Kidney epithelial cell (primary cell): ENCODE data around the gene SLC28A1. TPM values are rescaled to one million over a fixed set of nuclear protein-coding genes. Genes with fewer than 3 reads are reported as not detected.

Experiments used
- DNase-seq: peaks from one replicate; pipeline ENCODE4 v3.0.0-alpha.2; 2010; ENCODE audit warnings: low read depth
- H3K27me3 ChIP-seq: 2 replicates; pipeline ENCODE4 v1.6.0; 2011; ENCODE audit warnings: low read length; ENCODE audit not compliant: control insufficient read depth, insufficient read depth
- H3K36me3 ChIP-seq: 2 replicates; pipeline ENCODE4 v1.5.1; 2011; ENCODE audit warnings: low read length; ENCODE audit not compliant: control insufficient read depth, insufficient read depth
- H3K4me3 ChIP-seq: 2 replicates; pipeline ENCODE4 v1.5.1; 2011; ENCODE audit warnings: low read depth, mild to moderate bottlenecking, control low read depth, low read length
- total RNA-seq: library from RNA; depleted of rRNA; stranded (reverse); fragments of >200 nt; gene quantifications from 2 replicates; pipeline ENCODE4 v1.2.3, GENCODE V29; 2015
- TF ChIP-seq, protein P1 (sequence below): IDR thresholded peaks from 2 replicates; pipeline ENCODE4 v1.5.1; 2011; ENCODE audit warnings: mild to moderate bottlenecking, moderate library complexity, low read length, control low read depth, inconsistent platforms; ENCODE audit not compliant: insufficient read depth, poor library complexity, severe bottlenecking

SLC28A1 gene
- total RNA-seq, 1 donor from 2014 or later: 0.17 TPM

DNA sequence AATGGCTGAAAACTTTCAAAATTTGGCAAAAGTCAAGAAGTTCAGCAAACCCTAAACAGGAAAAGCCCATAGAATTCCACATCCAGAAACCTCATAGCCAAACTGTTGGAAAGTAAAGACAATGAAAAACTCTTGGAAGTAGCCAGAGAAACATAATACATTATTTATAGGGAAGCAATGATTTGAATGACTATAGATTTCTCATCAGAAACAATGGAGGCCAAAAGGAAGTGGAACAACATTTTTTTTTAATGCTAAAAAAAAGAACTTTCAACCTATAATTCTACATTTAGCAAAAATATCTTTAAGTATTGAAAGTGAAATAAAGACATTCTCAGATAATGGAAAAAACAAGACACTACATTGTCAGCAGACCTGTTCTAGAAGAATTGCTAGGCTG, 37.1 kb upstream of the SLC28A1 start:
- Histone ChIP-seq H3K4me3 (no peak overlapping the region), H3K36me3 (no peaks in the 10 kb centered on the region), H3K27me3 (no peaks in the 10 kb centered on the region)
- no peak for DNase-seq
- TF ChIP-seq, protein P1, sequence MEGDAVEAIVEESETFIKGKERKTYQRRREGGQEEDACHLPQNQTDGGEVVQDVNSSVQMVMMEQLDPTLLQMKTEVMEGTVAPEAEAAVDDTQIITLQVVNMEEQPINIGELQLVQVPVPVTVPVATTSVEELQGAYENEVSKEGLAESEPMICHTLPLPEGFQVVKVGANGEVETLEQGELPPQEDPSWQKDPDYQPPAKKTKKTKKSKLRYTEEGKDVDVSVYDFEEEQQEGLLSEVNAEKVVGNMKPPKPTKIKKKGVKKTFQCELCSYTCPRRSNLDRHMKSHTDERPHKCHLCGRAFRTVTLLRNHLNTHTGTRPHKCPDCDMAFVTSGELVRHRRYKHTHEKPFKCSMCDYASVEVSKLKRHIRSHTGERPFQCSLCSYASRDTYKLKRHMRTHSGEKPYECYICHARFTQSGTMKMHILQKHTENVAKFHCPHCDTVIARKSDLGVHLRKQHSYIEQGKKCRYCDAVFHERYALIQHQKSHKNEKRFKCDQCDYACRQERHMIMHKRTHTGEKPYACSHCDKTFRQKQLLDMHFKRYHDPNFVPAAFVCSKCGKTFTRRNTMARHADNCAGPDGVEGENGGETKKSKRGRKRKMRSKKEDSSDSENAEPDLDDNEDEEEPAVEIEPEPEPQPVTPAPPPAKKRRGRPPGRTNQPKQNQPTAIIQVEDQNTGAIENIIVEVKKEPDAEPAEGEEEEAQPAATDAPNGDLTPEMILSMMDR: no peak

GRCh38 chr15:84852212-84852611, 32.2 kb upstream of the SLC28A1 start:
- TF ChIP-seq, protein P1: no peak
- H3K36me3 ChIP-seq: peaks cover 2% of the 10 kb centered on the region
- DNase-seq: no peak
- no peak overlapping the region for H3K4me3 ChIP-seq
- H3K27me3 ChIP-seq: no peaks in the 10 kb centered on the region

DNA sequence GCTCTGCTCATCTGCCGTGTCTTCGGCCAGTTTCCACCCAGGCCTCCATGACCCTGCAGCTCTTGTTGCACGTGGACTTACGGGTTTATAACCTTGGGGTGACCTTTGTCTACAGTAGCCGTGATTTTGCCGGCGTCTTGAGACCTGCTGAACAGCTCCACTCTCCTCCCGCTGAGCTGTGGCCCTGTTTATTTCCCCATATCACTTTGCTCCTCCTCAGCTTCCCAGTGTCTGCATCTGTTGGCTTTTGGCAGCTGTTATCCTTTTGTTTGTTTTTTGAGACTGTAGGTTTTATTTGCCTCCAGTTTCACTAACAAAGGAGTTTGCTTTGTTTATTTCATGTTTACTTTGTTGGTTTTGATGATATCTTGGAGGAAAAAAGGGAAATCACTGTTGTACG, 29.3 kb upstream of the SLC28A1 start:
- no peak for DNase-seq
- TF ChIP-seq, protein P1: no peak
- Histone ChIP-seq H3K36me3 (peaks cover 2% of the 10 kb centered on the region), H3K27me3 (no peaks in the 10 kb centered on the region), H3K4me3 (no peak overlapping the region)

GRCh38 chr15:84855765-84856164, 28.7 kb upstream of the SLC28A1 start:
- TF ChIP-seq, protein P1: no peak
- Histone ChIP-seq H3K36me3 (peaks cover 2% of the 10 kb centered on the region), H3K27me3 (no peaks in the 10 kb centered on the region), H3K4me3 (no peak overlapping the region)
- DNase-seq: no peak

DNA sequence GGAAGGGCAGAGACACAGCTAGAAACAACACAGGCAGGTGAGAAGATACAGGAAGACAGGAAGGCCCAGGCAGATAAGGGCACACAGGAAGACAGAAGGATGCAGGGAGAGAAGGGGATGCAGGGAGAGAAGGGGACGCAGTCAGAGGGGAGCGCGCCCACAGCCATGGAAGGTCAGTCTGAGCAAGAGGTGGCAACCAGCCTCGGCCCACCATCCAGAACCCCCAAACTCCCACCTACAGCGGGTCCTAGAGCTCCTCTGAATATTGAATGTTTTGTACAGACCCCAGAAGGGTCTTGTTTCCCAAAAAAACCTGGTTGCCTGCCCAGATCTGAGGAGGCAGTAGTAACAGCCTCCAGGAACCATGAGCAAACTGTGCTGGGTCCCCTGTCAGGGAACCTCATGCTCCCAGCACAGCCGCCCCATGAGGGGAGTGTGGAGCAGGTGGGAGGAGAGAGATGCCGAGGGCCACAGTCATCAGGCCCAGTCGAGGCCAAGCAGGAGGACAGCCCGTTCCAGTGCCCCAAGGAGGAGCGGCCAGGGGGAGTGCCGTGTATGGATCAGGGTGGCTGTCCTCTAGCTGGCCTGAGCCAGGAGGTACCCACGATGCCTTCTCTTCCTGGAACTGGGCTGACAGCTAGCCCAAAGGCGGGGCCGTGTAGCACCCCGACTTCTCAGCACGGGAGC, 27.6 kb upstream of the SLC28A1 start:
- no peak overlapping the region for H3K4me3 ChIP-seq
- TF ChIP-seq, protein P1: no peak
- DNase-seq: no peak
- no peaks in the 10 kb centered on the region for H3K27me3 ChIP-seq
- peaks cover 2% of the 10 kb centered on the region for H3K36me3 ChIP-seq
